Nephron progenitor cell (in vitro differentiated cells): ENCODE results near the gene CDPF1.

Experiments
- DNase-seq: peaks from one replicate; pipeline ENCODE4 v3.0.0; 2021
- H3K27ac Mint-ChIP-seq: 2 replicates; pipeline ENCODE4 v1.8.0; 2021; ENCODE audit warnings: mild to moderate bottlenecking, moderate library complexity, mixed read lengths
- H3K27me3 Mint-ChIP-seq: 2 replicates; pipeline ENCODE4 v1.8.0; 2021; ENCODE audit warnings: mild to moderate bottlenecking, low read depth, mixed read lengths; ENCODE audit not compliant: poor library complexity
- H3K36me3 Mint-ChIP-seq: 2 replicates; pipeline ENCODE4 v1.8.0; 2021; ENCODE audit warnings: low read depth, mixed read lengths
- H3K4me1 Mint-ChIP-seq: 2 replicates; pipeline ENCODE4 v1.8.0; 2021; ENCODE audit warnings: mixed read lengths
- H3K4me3 Mint-ChIP-seq: 2 replicates; pipeline ENCODE4 v1.8.0; 2021; ENCODE audit warnings: mild to moderate bottlenecking, moderate library complexity, mixed read lengths
- H3K9me3 Mint-ChIP-seq: 2 replicates; pipeline ENCODE4 v1.8.0; 2021; ENCODE audit warnings: mild to moderate bottlenecking, moderate library complexity, mixed read lengths
- TF ChIP-seq, protein P1 (sequence below): fragments of 200-600 bp; sonication (generic); IDR thresholded peaks from 2 replicates; pipeline ENCODE4 v1.5.0; 2021; ENCODE audit warnings: antibody characterized with exemption

Gene CDPF1

DNA sequence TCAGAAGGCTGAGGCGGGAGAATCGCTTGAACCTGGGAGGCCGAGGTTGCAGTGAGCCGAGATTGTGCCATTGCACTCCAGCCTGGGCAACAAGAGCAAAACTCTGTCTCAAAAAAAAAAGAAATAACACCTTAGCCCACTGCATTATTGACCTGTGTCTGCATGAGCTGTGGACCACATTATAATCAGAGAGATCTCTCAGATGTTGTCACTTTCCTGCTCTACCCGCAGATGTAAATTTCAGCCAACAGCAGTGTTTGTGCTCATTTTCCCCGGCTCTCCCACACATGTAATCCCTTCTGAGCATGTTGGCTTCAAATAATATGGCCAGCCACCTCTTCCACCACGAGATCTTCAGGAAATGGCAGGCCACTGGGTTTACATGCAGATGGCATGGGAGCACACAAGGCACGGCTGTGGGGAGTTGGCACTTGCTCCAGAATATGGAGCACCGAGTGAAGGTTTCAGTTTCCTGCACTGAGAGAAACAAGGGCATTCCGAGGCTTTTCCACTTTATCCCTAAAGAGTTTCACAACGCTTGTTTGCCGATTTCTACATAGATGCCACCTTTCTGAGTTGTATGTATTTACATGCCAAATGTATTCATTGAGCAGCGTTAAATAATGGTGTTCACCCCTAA lies 19.7 kb downstream of the CDPF1 start:
- TF ChIP-seq, protein P1, sequence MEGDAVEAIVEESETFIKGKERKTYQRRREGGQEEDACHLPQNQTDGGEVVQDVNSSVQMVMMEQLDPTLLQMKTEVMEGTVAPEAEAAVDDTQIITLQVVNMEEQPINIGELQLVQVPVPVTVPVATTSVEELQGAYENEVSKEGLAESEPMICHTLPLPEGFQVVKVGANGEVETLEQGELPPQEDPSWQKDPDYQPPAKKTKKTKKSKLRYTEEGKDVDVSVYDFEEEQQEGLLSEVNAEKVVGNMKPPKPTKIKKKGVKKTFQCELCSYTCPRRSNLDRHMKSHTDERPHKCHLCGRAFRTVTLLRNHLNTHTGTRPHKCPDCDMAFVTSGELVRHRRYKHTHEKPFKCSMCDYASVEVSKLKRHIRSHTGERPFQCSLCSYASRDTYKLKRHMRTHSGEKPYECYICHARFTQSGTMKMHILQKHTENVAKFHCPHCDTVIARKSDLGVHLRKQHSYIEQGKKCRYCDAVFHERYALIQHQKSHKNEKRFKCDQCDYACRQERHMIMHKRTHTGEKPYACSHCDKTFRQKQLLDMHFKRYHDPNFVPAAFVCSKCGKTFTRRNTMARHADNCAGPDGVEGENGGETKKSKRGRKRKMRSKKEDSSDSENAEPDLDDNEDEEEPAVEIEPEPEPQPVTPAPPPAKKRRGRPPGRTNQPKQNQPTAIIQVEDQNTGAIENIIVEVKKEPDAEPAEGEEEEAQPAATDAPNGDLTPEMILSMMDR = no peak
- no peaks in the 10 kb centered on the region for H3K9me3 Mint-ChIP-seq
- H3K27ac Mint-ChIP-seq = no peak overlapping the region
- H3K4me1 Mint-ChIP-seq = peaks cover 12% of the 10 kb centered on the region
- DNase-seq = no peak
- H3K4me3 Mint-ChIP-seq = no peak overlapping the region
- H3K36me3 Mint-ChIP-seq = no peaks in the 10 kb centered on the region
- H3K27me3 Mint-ChIP-seq = peaks cover 12% of the 10 kb centered on the region

DNA sequence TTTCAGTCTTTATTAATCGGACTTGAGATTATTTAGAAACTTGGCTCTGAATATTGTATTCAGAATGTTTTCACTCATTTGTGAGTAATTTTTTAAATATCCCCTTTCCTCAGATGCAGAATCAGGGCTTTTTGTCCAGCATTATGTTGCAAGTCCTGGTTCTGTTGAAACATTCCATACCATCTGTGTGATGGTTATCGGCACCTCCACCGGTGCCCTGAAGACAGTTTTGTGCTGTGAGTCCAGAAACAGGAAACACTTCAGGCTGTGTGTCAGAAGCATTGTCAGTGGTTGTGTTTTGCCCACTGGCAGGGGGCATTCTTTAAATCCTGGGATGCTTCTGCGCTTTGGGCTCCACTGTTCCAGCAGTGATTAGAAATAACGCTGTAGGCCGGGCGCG lies 20.4 kb downstream of the CDPF1 start:
- peak overlapping the region; percentile 42 for H3K27ac Mint-ChIP-seq
- H3K27me3 Mint-ChIP-seq = peaks cover 12% of the 10 kb centered on the region
- H3K36me3 Mint-ChIP-seq = no peaks in the 10 kb centered on the region
- peaks cover 18% of the 10 kb centered on the region for H3K4me1 Mint-ChIP-seq
- H3K4me3 Mint-ChIP-seq = no peak overlapping the region
- TF ChIP-seq, protein P1 = no peak
- no peaks in the 10 kb centered on the region for H3K9me3 Mint-ChIP-seq
- no peak for DNase-seq

DNA sequence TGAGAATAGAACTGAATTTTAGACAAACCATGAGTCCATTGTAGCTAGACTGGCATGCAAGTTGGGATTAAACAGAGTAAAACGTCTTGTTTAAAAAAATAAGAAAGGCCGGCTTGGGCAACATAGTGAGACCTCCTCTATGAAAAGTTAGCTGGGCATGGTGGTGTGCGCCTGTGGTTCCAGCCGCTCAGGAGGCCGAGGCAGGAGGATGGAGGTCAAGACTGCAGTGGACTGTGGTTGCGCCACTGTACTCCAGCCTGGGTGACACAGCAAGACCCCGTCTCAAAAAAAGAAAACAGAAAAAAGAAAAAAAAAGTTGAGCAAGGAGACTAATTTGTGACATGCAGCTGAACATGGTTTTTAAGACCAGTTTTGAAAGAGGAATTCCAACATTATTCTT lies 23.5 kb downstream of the CDPF1 start:
- H3K36me3 Mint-ChIP-seq = no peaks in the 10 kb centered on the region
- H3K27ac Mint-ChIP-seq = peak overlapping the region; percentile 79
- H3K9me3 Mint-ChIP-seq = no peaks in the 10 kb centered on the region
- no peak overlapping the region for H3K4me3 Mint-ChIP-seq
- TF ChIP-seq, protein P1 = no peak
- peaks cover 16% of the 10 kb centered on the region for H3K4me1 Mint-ChIP-seq
- no peak for DNase-seq
- peaks cover 6% of the 10 kb centered on the region for H3K27me3 Mint-ChIP-seq

DNA sequence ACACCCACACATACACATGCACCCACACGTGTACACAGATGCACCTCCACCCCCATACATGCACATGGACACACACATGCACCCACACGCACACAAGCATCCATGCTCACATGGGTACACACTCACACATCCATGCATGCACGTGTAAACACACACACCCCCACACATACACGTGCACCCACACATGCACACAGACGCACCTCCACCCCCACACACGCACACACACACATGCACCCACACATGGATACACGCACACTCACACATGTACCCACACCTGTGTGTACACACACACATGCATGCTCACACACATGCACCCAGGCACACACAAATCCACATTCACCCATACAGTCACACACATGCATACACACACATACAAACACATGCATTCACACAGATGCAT lies 24.5 kb downstream of the CDPF1 start:
- Mint-ChIP-seq H3K4me1 (peaks cover 16% of the 10 kb centered on the region), H3K36me3 (peaks cover 8% of the 10 kb centered on the region), H3K9me3 (no peaks in the 10 kb centered on the region), H3K27me3 (peaks cover 6% of the 10 kb centered on the region), H3K27ac (peak overlapping the region; percentile 71), H3K4me3 (no peak overlapping the region)
- DNase-seq = no peak
- TF ChIP-seq, protein P1 = no peak

DNA sequence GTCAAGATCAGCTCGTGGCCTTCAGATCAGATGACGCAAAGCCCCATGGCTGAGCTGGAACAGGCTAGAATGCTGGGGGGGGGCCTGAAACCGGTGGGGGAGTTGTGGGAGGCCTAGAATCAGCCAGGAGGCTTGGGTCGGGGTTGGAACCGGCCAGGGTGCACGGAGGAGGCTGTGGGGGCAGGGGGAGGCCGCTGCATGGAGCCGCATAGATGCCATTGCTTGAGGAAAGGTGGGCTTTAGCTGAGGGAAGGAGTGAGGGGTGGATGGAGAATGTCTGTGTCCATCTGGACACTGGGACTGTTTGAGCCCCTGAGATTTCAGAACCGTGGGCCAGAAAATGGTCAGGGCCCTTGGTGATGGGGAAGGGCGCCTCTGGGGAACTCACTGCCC lies 25.2 kb downstream of the CDPF1 start:
- Mint-ChIP-seq H3K9me3 (no peaks in the 10 kb centered on the region), H3K36me3 (peaks cover 8% of the 10 kb centered on the region), H3K4me3 (no peak overlapping the region), H3K27ac (no peak overlapping the region), H3K4me1 (peaks cover 16% of the 10 kb centered on the region), H3K27me3 (peaks cover 6% of the 10 kb centered on the region)
- no peak for DNase-seq
- TF ChIP-seq, protein P1 = no peak
